GM18498 (cell line): ENCODE measurements around the gene EIF5AL1.
"Not testable (repeated sequence)": the region's sequence is repeated elsewhere in the genome, so short reads cannot be mapped to it uniquely, and the experiment has no call there.

ENCODE experiments used
- ATAC-seq: cut with Tn5 transposase; IDR thresholded peaks from one replicate; pipeline ENCODE4 v1.9.1; 2021; ENCODE audit warnings: mild to moderate bottlenecking, moderate library complexity; ENCODE audit not compliant: unreplicated experiment

EIF5AL1 gene

DNA sequence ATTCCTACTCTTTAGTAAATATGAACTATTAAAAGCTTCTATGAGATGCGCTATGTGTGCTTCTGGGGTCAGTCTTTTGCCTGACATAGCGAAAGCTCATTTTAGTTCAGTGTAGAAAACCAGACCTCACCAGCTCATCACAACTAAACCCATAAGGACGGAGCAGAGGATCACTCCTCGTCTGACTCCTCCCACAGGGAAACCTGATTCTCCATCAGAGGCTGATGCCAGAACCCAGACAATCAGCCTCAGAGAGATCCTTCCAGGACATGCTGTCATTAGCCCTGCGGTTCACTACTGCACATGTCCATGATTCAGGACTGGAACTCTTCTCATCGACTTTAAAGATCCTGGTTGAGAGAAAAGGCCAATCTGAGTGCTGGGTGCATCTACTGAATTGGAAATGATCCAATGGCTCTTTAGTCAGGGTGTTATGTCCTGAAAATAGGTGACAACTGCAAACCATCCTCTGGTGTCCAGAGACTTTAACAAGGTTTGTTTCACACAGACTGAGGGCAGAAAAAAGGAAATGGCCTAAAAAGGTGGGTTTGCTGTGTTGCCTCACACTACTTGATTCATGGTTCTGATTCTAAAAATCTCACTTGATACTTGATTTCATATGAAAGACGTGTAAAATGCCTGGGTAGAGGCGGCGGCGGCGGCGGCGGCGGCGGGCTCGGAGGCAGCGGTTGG lies at the start of gene EIF5AL1:
Gene EIF5AL1 (plus strand): TSS at position 643 of the 693 bp plus-strand sequence. CDS start 117 bp downstream, outside the sequence.
- not testable (repeated sequence) for ATAC-seq

- ATAC-seq: no peak
Measured at GRCh38 chr10:79463578-79464496, 48.5 kb upstream of the EIF5AL1 start.

- no peak for ATAC-seq
Measured at GRCh38 chr10:79465341-79465740, 47.0 kb upstream of the EIF5AL1 start.

DNA sequence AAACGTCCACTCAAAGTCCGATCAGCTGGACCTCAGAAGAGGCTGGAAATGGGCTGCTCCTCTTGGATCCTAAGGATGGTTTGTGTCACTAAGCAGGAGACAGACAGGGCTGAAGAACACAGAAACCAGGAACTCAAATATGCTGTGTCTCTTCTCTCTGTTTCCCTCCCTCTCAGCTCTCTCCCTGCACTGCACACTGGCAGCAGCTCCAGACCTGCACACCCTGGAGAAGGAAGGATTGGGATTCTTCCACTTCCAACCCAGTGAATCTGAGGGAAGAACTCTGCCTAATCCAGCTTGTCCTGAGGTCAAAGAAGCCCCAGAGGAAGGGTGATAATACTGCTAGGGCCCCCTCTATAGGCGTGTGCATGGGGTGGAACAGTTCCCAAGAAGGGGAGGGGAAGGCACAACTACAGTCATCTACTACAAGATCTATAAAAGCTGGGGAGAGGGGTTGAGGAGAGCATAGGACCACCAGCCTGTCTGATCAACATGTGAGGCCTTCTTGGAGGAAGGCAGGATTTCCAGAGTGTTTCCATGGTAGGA lies 44.2 kb upstream of the EIF5AL1 start:
- no peak for ATAC-seq

- no peak for ATAC-seq
Measured at GRCh38 chr10:79468841-79469585, 43.3 kb upstream of the EIF5AL1 start.

DNA sequence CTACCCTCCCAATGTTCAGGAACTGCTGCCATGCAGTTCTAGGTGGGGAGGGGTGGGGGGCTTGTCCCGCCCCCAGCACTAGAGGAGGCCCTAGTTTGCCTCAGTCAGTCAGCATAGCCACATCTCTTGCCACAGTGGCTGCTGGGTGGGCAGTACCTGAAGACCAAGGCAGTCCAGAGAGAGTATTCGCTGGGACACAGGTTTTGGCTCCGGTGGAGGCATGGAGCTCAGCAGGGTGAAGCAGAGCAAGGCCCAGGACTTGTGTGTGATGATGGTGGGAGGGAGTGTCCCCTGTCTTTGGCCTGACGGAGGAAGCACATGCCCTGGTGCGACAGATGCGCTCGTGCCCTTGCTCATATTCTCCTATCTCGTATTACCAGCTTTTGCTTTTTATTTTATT lies 42.2 kb upstream of the EIF5AL1 start:
- ATAC-seq: no peak

DNA sequence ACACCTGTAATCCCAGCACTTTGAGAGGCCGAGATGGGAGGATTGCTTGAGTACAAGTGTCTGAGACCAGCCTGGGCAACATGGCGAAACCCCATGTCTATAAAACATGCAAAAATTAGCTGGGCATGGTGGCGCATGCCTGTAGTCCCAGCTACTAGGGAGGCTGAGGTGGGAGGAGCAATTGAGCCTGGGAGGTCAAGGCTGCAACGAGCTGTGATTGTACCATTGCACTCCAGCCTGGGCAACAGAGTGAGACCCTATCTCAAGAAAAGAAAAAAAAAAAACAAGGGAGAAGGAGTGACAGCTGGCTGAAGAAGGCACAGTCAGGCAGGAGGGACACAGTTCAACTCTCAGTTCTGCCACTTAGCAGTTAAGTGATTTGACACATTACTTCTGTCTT lies 40.6 kb upstream of the EIF5AL1 start:
- no peak for ATAC-seq

- ATAC-seq: no peak
Measured at GRCh38 chr10:79472449-79472848, 39.9 kb upstream of the EIF5AL1 start.

DNA sequence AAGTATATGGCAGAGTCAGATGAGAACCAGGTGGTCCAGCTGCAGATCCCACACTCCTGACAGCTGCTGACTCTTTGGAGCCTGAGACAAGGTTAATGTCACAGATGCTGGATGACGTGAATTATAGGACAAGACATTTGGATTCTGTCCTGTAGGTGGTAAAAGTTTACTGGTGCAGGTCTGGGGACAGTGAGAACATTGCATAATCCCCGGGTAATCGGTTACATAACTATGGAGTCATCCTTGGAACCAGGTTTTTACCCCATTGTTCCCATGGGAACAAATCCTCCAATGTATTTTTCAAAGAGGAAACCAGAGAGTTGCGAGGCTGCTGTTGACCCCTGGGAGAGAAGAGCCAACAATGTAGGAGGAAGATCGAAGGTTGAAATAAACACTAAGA lies 39.4 kb upstream of the EIF5AL1 start:
- no peak for ATAC-seq

GRCh38 chr10:79473496-79474095 lies 38.7 kb upstream of the EIF5AL1 start:
- ATAC-seq: no peak

DNA sequence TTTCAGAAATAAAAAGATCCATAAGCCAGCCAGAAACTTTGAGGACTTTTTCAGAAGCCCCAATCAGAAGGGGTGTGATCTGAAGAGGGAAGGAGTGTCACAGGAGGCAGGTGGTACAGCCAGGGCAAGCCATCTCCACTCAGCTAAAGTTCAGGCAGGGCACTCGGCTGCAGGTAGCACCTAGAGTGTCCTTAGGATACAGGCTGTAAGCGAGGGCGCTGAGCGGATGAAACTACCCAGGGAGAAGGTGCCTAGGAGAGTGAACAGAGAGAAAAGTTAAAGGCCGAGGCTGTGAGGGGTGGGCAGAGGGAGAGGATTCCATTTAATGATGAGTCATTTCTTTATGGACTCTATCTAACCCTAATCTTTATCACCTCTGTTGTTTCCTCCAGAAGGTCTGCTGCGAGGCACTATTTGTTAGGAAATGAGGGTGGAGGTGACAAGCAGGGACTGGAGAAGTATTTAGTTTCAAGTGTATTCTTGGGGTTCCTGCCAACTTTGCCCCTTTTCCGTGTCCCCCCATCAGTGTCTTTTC lies 37.1 kb upstream of the EIF5AL1 start:
- no peak for ATAC-seq

DNA sequence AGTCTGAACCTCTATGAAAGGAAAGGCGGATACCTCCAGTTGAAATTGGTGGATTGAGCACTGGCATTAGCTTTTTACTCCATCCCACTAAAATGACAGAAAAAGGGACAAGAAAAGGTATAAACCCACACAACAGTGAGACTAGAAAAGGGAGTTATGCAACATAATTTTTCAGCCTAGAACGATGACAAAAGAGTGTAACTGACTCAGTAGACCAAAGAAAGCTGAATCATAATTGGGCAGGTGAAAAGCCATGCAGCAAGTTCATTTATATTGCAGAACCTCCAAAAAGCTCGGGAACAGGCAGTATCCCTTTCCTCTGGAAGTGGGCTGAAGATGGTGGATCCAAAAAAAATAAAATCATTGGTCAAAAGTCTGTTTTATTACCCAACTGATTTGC lies 36.5 kb upstream of the EIF5AL1 start:
- ATAC-seq: no peak

- no peak for ATAC-seq
Measured at GRCh38 chr10:79476645-79477044, 35.7 kb upstream of the EIF5AL1 start.

GRCh38 chr10:79477456-79477855 lies 34.9 kb upstream of the EIF5AL1 start:
- no peak for ATAC-seq

GRCh38 chr10:79479283-79479909 lies 32.9 kb upstream of the EIF5AL1 start:
- no peak for ATAC-seq

DNA sequence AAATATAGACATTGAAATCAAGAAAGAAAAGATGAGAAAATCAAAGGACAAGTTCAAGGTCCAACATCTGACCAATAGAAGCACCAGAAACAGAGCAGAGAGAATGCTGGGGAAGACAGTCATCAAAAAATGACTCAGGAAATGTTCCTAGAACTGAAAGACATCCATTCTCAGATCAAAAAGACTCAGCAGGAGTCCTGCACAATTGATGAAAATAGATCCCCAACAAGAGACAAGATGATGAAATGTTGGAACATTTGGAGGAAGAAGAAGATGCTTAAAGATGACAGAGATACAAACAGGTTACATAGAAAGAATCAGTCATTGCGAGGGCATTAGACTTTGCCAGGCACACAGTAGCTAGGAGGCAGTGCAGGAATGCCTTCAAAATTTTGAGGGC lies 30.0 kb upstream of the EIF5AL1 start:
- ATAC-seq: no peak

DNA sequence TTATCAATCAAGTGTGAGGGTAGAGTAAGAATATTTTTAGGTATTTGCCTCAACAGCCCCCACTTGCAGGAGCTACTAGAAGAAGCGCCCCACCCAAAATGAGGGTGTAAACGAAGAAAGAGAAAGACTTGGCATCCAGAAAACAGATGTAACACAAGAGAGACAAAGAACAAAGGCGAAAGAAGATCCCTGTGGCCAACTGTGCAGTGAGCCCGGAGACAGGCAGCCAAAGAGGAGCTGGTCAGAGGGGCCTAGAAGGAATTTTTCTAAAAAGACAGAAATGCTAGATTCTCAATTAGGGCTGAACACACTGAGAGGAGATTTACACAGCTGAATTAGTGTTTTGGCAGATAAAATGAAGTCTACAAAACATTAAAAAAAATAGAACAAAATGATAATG lies 29.6 kb upstream of the EIF5AL1 start:
- ATAC-seq: no peak

- ATAC-seq: no peak
Measured at GRCh38 chr10:79483299-79483698, 29.0 kb upstream of the EIF5AL1 start.

- ATAC-seq: no peak
Measured at GRCh38 chr10:79483948-79484347, 28.4 kb upstream of the EIF5AL1 start.

GRCh38 chr10:79484476-79484875 lies 27.9 kb upstream of the EIF5AL1 start:
- ATAC-seq: no peak
